GM23338 (cell line): ENCODE data around the gene GRM5. TPM values are rescaled to one million over a fixed set of nuclear protein-coding genes. Genes with fewer than 3 reads are reported as not detected.

Experiments
- ATAC-seq: fragments of 200-7000 bp; cut with Tn5 transposase; 3 replicates; pipeline ENCODE4 v1.9.1; 2020
- DNase-seq: peaks from one replicate; pipeline ENCODE4 v3.0.0-alpha.2; 2015; ENCODE audit warnings: low spot score
- H2AFZ ChIP-seq: fragments of 200-600 bp; sonication (generic); 2 replicates; pipeline ENCODE4 v1.8.0; 2016; ENCODE audit warnings: antibody characterized with exemption, mild to moderate bottlenecking, moderate library complexity
- H3F3A ChIP-seq: fragments of 200-600 bp; sonication (generic); replicated peaks from 2 replicates; pipeline ENCODE4 v1.8.0; 2017; ENCODE audit warnings: antibody characterized with exemption, mixed run types, low read depth
- H3K27ac ChIP-seq: fragments of 200-600 bp; sonication (generic); 2 replicates; pipeline ENCODE4 v1.6.1; 2016; ENCODE audit warnings: low read depth
- H3K27me3 ChIP-seq: fragments of 200-600 bp; sonication (generic); 2 replicates; pipeline ENCODE4 v1.8.0; 2016; ENCODE audit warnings: mild to moderate bottlenecking, mixed run types, moderate library complexity; ENCODE audit not compliant: insufficient read depth
- H3K36me3 ChIP-seq: fragments of 200-600 bp; sonication (generic); 2 replicates; pipeline ENCODE4 v1.8.0; 2016; ENCODE audit warnings: mild to moderate bottlenecking; ENCODE audit not compliant: insufficient read depth
- H3K4me1 ChIP-seq: fragments of 200-600 bp; sonication (generic); 2 replicates; pipeline ENCODE4 v1.8.0; 2016; ENCODE audit warnings: mild to moderate bottlenecking, moderate library complexity; ENCODE audit not compliant: insufficient read depth
- H3K4me2 ChIP-seq: fragments of 200-600 bp; sonication (generic); 2 replicates; pipeline ENCODE4 v1.7.1; 2017; ENCODE audit warnings: mixed run types
- H3K4me3 ChIP-seq: fragments of 200-600 bp; sonication (generic); 2 replicates; pipeline ENCODE4 v1.6.1; 2016; ENCODE audit warnings: mixed run types
- H3K79me2 ChIP-seq: fragments of 200-600 bp; sonication (generic); replicated peaks from 2 replicates; pipeline ENCODE4 v1.8.0; 2017; ENCODE audit warnings: mild to moderate bottlenecking; ENCODE audit not compliant: insufficient read depth
- H3K9me2 ChIP-seq: fragments of 200-600 bp; sonication (generic); 2 replicates; pipeline ENCODE4 v1.8.0; 2017; ENCODE audit not compliant: insufficient read depth
- H4K20me1 ChIP-seq: fragments of 200-600 bp; sonication (generic); replicated peaks from 2 replicates; pipeline ENCODE4 v1.8.0; 2017; ENCODE audit warnings: mild to moderate bottlenecking; ENCODE audit not compliant: insufficient read depth
- H3K27ac Mint-ChIP-seq: 2 replicates; pipeline ENCODE4 v1.8.0; 2020; ENCODE audit warnings: inconsistent platforms, mild to moderate bottlenecking, moderate library complexity, mixed read lengths
- H3K27me3 Mint-ChIP-seq: 3 replicates; pipeline ENCODE4 v1.8.0; 2022; ENCODE audit warnings: low read depth, mild to moderate bottlenecking, moderate library complexity, mixed read lengths, inconsistent platforms; ENCODE audit not compliant: insufficient read depth, poor library complexity
- H3K36me3 Mint-ChIP-seq: 3 replicates; pipeline ENCODE4 v1.8.0; 2021; ENCODE audit warnings: low read depth, mild to moderate bottlenecking, inconsistent platforms, moderate library complexity, mixed read lengths
- H3K4me1 Mint-ChIP-seq: 3 replicates; pipeline ENCODE4 v1.8.0; 2020; ENCODE audit warnings: mild to moderate bottlenecking, inconsistent platforms, mixed read lengths
- H3K4me3 Mint-ChIP-seq: 3 replicates; pipeline ENCODE4 v1.8.0; 2021; ENCODE audit warnings: moderate library complexity, mild to moderate bottlenecking, inconsistent platforms, mixed read lengths
- H3K9me3 Mint-ChIP-seq: 3 replicates; pipeline ENCODE4 v1.8.0; 2020; ENCODE audit warnings: moderate library complexity, mild to moderate bottlenecking, inconsistent platforms, mixed read lengths
- CREB1 ChIP-seq: fragments of 250-450 bp; sonication (Bioruptor Pico); IDR thresholded peaks from 2 replicates; pipeline ENCODE4 v1.5.0; 2020; ENCODE audit warnings: low read depth, mild to moderate bottlenecking, moderate library complexity
- CTCF ChIP-seq, 2 experiments: fragments of 200-600 bp in 1 of 2; sonication (generic) in 1 of 2; conservative IDR thresholded peaks; 2 replicates each; pipeline versions ENCODE4 v1.5.1 to v1.6.1; 2016 to 2017; ENCODE audit warnings: antibody characterized with exemption in 2 of 2, low read depth in 2 of 2, mild to moderate bottlenecking in 2 of 2, moderate library complexity in 1 of 2
- ETS1 ChIP-seq: IDR thresholded peaks from 2 replicates; pipeline ENCODE4 v1.6.1; 2016; ENCODE audit warnings: antibody characterized with exemption
- EZH2 ChIP-seq: fragments of 200-600 bp; sonication (generic); IDR thresholded peaks from one replicate; pipeline ENCODE4 v1.8.0; 2017; ENCODE audit warnings: antibody characterized with exemption, mild to moderate bottlenecking, low read depth; ENCODE audit not compliant: unreplicated experiment
- EZH2phosphoT487 ChIP-seq: fragments of 200-600 bp; sonication (generic); IDR thresholded peaks from one replicate; pipeline ENCODE4 v1.8.1; 2018; ENCODE audit warnings: antibody characterized with exemption; ENCODE audit not compliant: unreplicated experiment
- JUNB ChIP-seq: IDR thresholded peaks from one replicate; pipeline ENCODE4 v1.6.1; 2016; ENCODE audit warnings: antibody characterized with exemption; ENCODE audit not compliant: unreplicated experiment
- NANOG ChIP-seq: IDR thresholded peaks from 2 replicates; pipeline ENCODE4 v1.6.1; 2016; ENCODE audit warnings: antibody characterized with exemption, borderline replicate concordance
- POLR2AphosphoS5 ChIP-seq: IDR thresholded peaks from 2 replicates; pipeline ENCODE4 v1.6.1; 2016; ENCODE audit warnings: antibody characterized with exemption, low read depth
- REST ChIP-seq: IDR thresholded peaks from one replicate; pipeline ENCODE4 v1.6.1; 2018; ENCODE audit warnings: antibody characterized with exemption; ENCODE audit not compliant: unreplicated experiment
- STAT1 ChIP-seq: IDR thresholded peaks from one replicate; pipeline ENCODE4 v1.6.1; 2016; ENCODE audit warnings: antibody characterized with exemption; ENCODE audit not compliant: unreplicated experiment
- ZNF114 ChIP-seq: fragments of 250-450 bp; sonication (Bioruptor Pico); IDR thresholded peaks from 2 replicates; pipeline ENCODE4 v1.5.0; 2020; ENCODE audit warnings: mild to moderate bottlenecking, moderate library complexity
- ZNF331 ChIP-seq: fragments of 250-450 bp; sonication (Bioruptor Pico); IDR thresholded peaks from 2 replicates; pipeline ENCODE4 v1.5.0; 2020; ENCODE audit warnings: low read depth, mild to moderate bottlenecking, moderate library complexity
- ZNF462 ChIP-seq: fragments of 250-450 bp; sonication (Bioruptor Pico); IDR thresholded peaks from 2 replicates; pipeline ENCODE4 v1.5.0; 2020; ENCODE audit warnings: mild to moderate bottlenecking, moderate library complexity
- polyA plus RNA-seq: library from polyadenylated mRNA; unstranded; fragments of >200 nt; fragmentation: Nextera tagmentation; extraction: Ambion mirVana; gene quantifications from 2 replicates; pipeline ENCODE4 v1.2.1, GENCODE V29; 2016
- total RNA-seq: library from RNA; depleted of rRNA; stranded (reverse); fragments of >200 nt; shearing (Covaris generic); gene quantifications from 2 replicates; pipeline ENCODE4 v1.2.3, GENCODE V29; 2014

The GRM5 gene
- total and polyA plus RNA-seq, 2 experiments from 2014 or later, result 0.23 to 0.45 TPM

GRCh38 chr11:88603091-88603867 is 462.5 kb downstream of the GRM5 start:
- no peaks in the 10 kb centered on the region for H3F3A ChIP-seq
- H3K9me2 ChIP-seq, result no peaks in the 10 kb centered on the region
- no peak overlapping the region for H3K4me2 ChIP-seq
- no peak for DNase-seq
- H3K27ac ChIP-seq, result no peak overlapping the region
- Mint-ChIP-seq H3K36me3 (no peaks in the 10 kb centered on the region), H3K9me3 (no peaks in the 10 kb centered on the region), H3K27me3 (peaks cover 3% of the 10 kb centered on the region), H3K27ac (no peak overlapping the region), H3K4me1 (no peaks in the 10 kb centered on the region), H3K4me3 (no peak overlapping the region)
- ATAC-seq, result no peak
- no peaks in the 10 kb centered on the region for H3K79me2 ChIP-seq
- H3K4me3 ChIP-seq, result no peak overlapping the region
- no peaks in the 10 kb centered on the region for H3K36me3 ChIP-seq
- no peaks in the 10 kb centered on the region for H3K27me3 ChIP-seq
- no peak overlapping the region for H2AFZ ChIP-seq
- no peaks in the 10 kb centered on the region for H4K20me1 ChIP-seq
- H3K4me1 ChIP-seq, result no peaks in the 10 kb centered on the region
- no peak for TF ChIP-seq NANOG
- TF ChIP-seq CREB1 (CRISPR knock-in tag), result no peak
- TF ChIP-seq JUNB, result no peak
- no peak for TF ChIP-seq EZH2phosphoT487
- no peak for TF ChIP-seq CTCF (conservative IDR thresholded peaks at IDR 0.05; ENCODE audit: low read depth in 2 of 2)
- no peak for TF ChIP-seq ZNF114 (CRISPR knock-in tag)
- TF ChIP-seq STAT1, result no peak
- no peak for TF ChIP-seq EZH2
- TF ChIP-seq ZNF462 (CRISPR knock-in tag), result no peak
- TF ChIP-seq ETS1, result no peak
- no peak for TF ChIP-seq ZNF331
- no peak for TF ChIP-seq POLR2AphosphoS5
- TF ChIP-seq REST, result no peak
